ENCODE results near the gene ZNF518B.
"Not testable (repeated sequence)": the region's sequence is repeated elsewhere in the genome, so short reads cannot be mapped to it uniquely, and the experiment has no call there.

ZNF518B gene

GRCh38 chr4:10455133-10455532, 2.1 kb downstream of the ZNF518B start:
- DNase-seq: no peak

GRCh38 chr4:10454726-10455125, 2.5 kb downstream of the ZNF518B start:
- DNase-seq: no peak

GRCh38 chr4:10454121-10454520, 3.1 kb downstream of the ZNF518B start:
- DNase-seq: no peak

- no peak for DNase-seq
Observed at GRCh38 chr4:10448991-10449390, 8.2 kb downstream of the ZNF518B start.

GRCh38 chr4:10442976-10443375, 14.2 kb downstream of the ZNF518B start:
- no peak for DNase-seq

- no peak for DNase-seq
Observed at GRCh38 chr4:10441512-10441911, 15.7 kb downstream of the ZNF518B start.

GRCh38 chr4:10438924-10439323, 18.3 kb downstream of the ZNF518B start:
- no peak for DNase-seq

GRCh38 chr4:10437735-10438134, 19.5 kb downstream of the ZNF518B start:
- no peak for DNase-seq

- not testable (repeated sequence) for DNase-seq
Observed at GRCh38 chr4:10427680-10428079, 29.5 kb downstream of the ZNF518B start.

- DNase-seq: no peak
Observed at GRCh38 chr4:10421344-10422055, 35.7 kb downstream of the ZNF518B start.

- DNase-seq: no peak
Observed at GRCh38 chr4:10417740-10418139, 39.5 kb downstream of the ZNF518B start.

GRCh38 chr4:10416441-10416840, 40.8 kb downstream of the ZNF518B start:
- DNase-seq: peak; percentile 20 to 25

- DNase-seq: no peak
Observed at GRCh38 chr4:10413177-10413576, 44.0 kb downstream of the ZNF518B start.

GRCh38 chr4:10405672-10406071, 51.6 kb downstream of the ZNF518B start:
- no peak for DNase-seq

GRCh38 chr4:10403633-10404445, 53.4 kb downstream of the ZNF518B start:
- peak; percentile 37 to 62 for DNase-seq

GRCh38 chr4:10395971-10396580, 61.1 kb downstream of the ZNF518B start:
- no peak for DNase-seq
